GM21619 (cell line): ENCODE measurements around the gene TRIM50.
"Not testable (repeated sequence)": the region's sequence is repeated elsewhere in the genome, so short reads cannot be mapped to it uniquely, and the experiment has no call there.

Experiments
- ATAC-seq: cut with Tn5 transposase; IDR thresholded peaks from one replicate; pipeline ENCODE4 v1.9.1; 2021; ENCODE audit not compliant: unreplicated experiment

TRIM50 gene

GRCh38 chr7:73327922-73328321 lies at the start of gene TRIM50, which contains the start of gene FKBP6:
TSS of gene TRIM50 (minus strand) at chr7:73328082. CDS start at chr7:73324787, 3,295 bp downstream.
TSS of gene FKBP6 (plus strand) at chr7:73328161. CDS start at chr7:73328429, 268 bp downstream.
- ATAC-seq, result not testable (repeated sequence)

DNA sequence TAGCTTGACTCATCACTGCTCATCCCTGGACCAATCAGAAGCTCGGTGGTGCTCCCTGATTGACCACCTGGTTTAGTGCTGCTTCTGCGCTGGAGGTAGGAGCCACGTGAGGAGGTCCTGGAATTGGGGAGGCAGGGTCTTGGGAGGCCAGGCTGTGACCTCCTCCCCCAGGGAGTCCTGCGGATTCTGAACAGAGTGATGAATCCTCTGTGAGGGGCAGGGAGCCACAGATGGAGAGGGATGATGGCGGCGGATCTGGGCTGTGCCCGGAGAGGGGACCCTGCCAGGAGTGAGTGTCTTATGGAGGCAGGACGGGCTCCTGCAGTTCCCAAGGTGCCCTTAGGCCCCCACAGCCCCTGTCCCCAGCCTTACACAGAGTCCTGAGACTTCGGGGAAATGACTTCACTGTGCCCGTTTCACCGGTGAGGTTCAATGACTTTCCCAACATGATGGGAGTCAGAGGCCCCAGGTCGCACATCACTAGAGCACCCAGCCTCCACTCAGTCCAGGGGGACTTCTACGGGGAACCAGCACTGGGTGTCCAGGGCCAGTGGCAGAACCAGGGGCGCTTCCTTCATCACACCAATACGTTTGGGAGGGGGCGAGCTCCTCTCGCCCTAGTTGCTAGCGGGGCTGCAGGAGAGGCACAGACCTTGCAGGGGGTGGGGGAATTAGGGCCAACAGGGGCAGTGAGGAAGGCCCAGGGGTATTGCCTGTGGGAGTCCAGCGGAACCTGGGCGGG lies 49.0 kb upstream of the TRIM50 start:
- no peak for ATAC-seq

DNA sequence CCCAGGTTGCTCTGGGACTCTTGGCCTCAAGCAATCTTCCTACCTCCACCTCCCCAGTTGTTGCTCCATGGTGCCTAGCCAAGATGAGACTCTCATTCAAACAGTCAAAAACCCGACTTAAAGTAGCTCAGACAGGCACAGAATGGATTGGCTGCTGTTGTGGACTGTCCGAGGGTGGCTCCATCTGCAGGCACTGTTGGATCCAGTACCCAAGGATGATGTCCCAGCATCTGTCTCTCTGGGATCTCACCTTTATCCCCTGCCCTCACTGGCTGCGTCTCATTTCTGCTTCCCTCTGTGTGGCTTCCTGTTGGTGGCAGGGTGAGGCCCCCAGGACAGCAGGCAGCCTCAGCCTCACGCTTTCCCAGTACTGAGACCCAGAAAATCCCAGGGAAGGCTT lies 48.4 kb upstream of the TRIM50 start:
- not testable (repeated sequence) for ATAC-seq

DNA sequence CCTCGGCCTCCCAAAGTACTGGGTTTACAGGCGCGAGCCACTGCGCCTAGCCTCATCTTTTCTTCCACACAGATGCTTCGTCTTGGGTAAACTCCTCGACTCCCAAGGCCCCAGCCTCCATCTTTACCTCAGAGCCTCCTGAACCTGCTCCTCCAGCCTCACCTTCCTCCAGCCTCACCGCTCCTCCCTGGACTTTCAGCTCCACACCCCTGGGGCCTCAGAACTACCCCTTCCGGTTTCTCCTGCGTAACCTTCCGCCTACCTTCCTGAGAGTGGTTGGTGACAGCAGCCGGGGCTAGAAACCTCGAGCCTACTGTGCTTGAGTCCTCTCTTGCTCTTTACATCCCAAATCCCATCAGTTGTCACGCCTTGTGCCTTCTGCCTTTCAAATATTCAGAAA lies 45.9 kb upstream of the TRIM50 start:
- no peak for ATAC-seq

- ATAC-seq, result no peak
Measured at GRCh38 chr7:73369622-73370021, 41.7 kb upstream of the TRIM50 start.

DNA sequence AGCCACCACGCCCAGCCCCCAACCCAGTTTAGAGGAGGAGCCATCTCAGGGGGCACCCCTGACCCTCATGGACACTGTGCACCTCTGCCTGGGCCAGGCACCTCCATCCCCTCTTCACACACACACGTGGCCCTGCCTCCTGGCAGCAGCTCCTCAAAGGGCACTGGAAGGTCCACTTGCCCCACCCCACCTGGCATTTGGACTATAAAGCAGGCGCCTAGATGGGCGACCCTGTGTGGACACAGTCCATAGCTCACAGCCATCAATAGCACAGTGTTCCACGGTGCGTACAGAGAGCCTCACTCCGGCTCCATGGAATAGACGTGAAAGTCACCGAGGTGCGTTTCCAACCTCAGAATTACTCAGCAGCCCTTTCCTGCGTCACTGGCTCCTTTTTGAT lies 41.1 kb upstream of the TRIM50 start:
- no peak for ATAC-seq

GRCh38 chr7:73366990-73367389 lies 39.1 kb upstream of the TRIM50 start:
- no peak for ATAC-seq

DNA sequence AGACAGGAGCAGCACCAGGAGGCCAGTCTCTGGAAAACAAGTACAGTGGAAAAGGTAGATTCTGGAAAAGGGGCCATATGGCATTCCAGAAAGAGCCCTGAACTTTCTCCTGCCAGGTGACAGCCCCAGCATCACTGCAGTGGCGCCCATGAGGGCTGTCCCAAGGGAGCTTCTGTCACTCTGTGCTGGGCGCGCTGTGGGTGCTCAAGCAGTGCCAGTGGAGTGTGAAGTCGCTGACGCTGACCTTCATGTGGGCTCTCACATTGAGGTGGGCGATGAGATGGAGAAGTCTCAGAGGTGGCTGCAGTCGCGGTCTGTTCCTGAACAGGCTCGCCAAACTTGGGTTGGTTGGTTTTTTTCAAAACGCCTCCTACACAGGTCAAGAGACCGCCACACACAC lies 38.2 kb upstream of the TRIM50 start:
- no peak for ATAC-seq

DNA sequence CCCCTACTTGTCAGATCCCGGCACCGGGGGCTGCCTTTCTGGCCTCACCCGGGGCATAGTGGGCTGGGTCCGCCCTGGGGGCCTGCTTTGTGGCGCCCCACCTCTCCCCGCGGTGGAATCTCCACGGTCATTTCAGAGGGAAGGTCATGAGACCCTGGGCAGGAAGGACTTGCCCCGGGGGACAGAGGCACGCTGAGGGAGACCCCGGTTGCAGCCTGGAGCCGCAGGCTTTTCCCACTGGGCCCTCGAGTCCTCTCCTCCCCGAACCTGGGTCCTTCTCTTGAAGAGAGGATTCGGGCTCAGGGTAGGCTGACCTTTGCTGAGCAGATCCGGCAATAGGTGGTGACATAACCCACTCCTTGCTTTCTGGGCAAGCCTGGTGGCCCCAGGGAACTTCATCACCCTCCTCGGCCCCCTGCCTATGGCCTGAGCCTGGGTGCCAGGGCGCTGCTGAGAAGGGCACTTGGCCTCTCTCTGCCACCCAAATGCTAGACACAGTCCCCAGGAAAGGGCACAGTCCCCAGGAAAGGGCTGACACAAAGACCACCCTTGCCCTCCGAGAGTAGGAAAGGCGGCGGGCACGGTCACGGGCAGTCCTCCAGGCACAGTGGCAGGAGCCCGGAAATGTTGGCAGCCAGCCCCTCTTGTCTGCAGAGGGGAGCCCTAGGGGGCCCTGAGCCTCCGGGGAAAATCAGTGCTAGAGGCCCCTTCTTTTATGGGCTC lies 36.3 kb upstream of the TRIM50 start:
- ATAC-seq, result no peak

DNA sequence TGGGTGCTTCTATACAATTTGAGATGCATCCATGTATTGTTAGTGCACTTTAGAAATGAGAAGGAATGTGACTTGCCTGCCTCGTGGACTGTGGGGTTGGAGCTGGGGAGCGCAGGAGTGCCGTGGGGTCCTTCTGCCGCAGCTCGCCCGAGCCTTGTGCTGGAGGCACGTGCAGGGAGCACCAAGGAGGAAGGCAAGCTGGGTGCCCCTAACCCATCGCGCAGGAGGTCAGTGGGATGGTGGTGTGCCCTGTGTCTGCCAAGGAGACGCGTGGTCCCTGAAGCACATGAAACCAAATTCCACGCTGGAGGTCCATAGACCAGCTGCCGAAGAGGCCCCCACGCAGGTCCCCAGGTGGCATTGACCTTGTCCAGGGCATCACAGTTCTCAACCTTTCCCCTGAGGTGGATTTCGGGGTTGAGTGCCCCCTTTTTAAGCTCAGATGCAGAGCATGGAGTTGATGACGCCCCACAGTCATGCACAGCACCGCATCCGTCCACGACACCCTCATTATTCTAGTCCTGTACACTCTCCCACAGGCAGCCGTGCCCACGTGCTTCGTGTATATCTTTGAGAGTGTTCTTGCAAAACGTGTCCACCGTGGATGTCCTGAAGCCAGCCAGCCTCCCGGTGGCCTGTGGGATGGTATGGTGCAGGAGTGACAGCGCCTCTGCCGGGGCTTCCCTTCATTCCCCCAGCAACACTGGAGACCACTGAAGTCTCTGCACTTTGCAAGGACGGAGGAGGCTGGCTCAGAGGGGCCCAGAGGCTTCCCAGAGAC lies 35.5 kb upstream of the TRIM50 start:
- ATAC-seq, result no peak

DNA sequence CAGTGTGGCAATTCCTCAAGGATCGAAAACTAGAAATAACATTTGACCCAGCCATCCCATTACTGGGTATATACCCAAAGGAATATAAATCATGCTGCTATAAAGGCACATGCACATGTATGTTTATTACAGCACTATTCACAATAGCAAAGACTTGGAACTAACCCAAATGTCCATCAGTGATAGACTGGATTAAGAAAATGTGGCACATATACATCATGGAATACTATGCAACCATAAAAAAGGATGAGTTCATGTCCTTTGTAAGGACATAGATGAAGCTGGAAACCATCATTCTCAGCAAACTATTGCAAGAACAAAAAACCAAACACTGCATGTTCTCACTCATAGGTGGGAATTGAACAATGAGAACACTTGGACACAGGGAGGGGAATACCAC lies 32.7 kb upstream of the TRIM50 start:
- not testable (repeated sequence) for ATAC-seq

DNA sequence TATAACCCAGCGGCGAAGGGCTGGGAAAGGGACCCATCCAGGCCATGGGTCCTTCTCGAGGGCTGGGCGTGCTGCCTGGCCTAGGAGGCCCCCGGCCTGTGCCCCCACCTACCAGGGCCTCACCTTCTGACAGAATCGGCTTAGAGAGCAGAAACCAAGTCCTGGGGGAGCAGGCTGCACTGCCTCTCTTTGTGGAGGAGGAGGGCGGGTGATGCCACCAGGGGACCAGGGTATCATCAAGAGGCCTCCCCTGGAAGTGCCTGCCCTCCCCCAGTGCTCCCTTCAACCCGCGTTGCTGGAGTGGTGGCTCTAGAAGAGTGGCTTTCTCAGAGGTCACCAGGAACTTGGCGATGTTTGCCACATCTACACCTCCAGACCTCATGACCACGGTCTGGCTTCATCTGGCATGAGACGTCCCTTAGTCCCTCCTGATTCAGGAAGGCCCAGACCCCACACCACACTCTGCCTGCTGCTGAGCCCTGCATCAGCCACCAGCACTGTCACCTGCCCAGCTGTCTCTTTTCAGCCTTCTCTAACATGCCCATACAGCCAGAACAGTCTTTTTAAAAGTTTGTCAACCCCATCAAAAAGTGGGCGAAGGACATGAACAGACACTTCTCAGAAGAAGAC lies 32.0 kb upstream of the TRIM50 start:
- ATAC-seq, result no peak

DNA sequence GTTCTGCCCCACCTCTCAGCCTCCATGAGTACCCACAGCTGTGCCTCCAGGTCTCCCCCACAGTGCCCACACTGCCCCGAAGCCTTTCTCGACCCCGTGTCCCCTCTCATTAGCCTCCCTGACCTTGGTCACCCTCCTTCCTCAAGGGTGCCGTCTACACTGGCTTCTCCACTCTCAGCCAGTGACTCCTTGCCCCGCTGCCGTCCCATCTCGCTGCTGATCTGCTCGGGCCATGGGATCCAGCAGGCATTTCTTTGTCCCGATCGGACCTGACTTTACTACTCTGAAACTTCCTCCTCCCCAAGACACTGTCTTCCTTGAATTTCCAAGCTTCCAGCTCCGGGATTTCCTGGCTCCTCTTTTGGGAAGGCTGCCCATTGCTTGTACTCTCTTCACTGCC lies 31.4 kb upstream of the TRIM50 start:
- ATAC-seq, result no peak

- ATAC-seq, result no peak
Measured at GRCh38 chr7:73358590-73359275, 30.9 kb upstream of the TRIM50 start.

DNA sequence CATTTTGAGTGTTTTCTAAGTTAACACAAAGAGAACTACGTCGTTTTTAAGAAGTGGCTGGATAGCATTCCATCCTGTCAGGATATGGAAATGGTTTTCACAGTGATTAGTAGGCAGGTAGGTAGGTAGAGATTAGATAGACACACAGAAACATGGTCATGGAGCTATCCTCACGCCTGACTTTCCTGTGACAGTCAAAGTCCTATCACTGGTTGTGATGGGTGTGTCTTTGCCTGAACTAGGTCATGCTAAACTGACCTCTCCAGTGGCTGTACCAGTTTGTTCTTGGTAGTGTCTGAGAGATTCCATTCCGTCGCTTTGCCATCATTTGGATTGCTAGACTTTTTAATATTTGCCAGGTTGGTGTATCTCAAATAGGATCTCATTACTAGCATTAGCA lies 28.3 kb upstream of the TRIM50 start:
- no peak for ATAC-seq

- no peak for ATAC-seq
Measured at GRCh38 chr7:73354821-73355220, 26.9 kb upstream of the TRIM50 start.

- no peak for ATAC-seq
Measured at GRCh38 chr7:73354196-73354595, 26.3 kb upstream of the TRIM50 start.

GRCh38 chr7:73353243-73353642 lies 25.4 kb upstream of the TRIM50 start:
- ATAC-seq, result no peak

GRCh38 chr7:73352784-73353183 lies 24.9 kb upstream of the TRIM50 start:
- no peak for ATAC-seq

- ATAC-seq, result no peak
Measured at GRCh38 chr7:73351447-73352167, 23.7 kb upstream of the TRIM50 start.
